GM18520 (cell line): ENCODE data around the gene NCKAP5.

Source experiments
- ATAC-seq: cut with Tn5 transposase; IDR thresholded peaks from one replicate; pipeline ENCODE4 v1.9.1; 2021; ENCODE audit not compliant: unreplicated experiment

The NCKAP5 gene

GRCh38 chr2:132969371-132969985, 598.8 kb downstream of the NCKAP5 start:
- no peak for ATAC-seq

GRCh38 chr2:132965460-132965859, 602.8 kb downstream of the NCKAP5 start:
- ATAC-seq, result no peak

- ATAC-seq, result no peak
Observed at GRCh38 chr2:132963161-132963560, 605.1 kb downstream of the NCKAP5 start.

- ATAC-seq, result no peak
Observed at GRCh38 chr2:132958887-132959286, 609.4 kb downstream of the NCKAP5 start.

- no peak for ATAC-seq
Observed at GRCh38 chr2:132955871-132956615, 612.2 kb downstream of the NCKAP5 start.

- ATAC-seq, result peak; percentile 64
Observed at GRCh38 chr2:132953771-132954170, 614.5 kb downstream of the NCKAP5 start.

GRCh38 chr2:132951008-132951714, 617.1 kb downstream of the NCKAP5 start:
- no peak for ATAC-seq

- peak; percentile 53 for ATAC-seq
Observed at GRCh38 chr2:132949108-132949507, 619.2 kb downstream of the NCKAP5 start.

GRCh38 chr2:132948211-132948610, 620.1 kb downstream of the NCKAP5 start:
- ATAC-seq, result no peak

- no peak for ATAC-seq
Observed at GRCh38 chr2:132943829-132944228, 624.4 kb downstream of the NCKAP5 start.

- no peak for ATAC-seq
Observed at GRCh38 chr2:132941296-132942020, 626.8 kb downstream of the NCKAP5 start.

GRCh38 chr2:132937629-132938028, 630.6 kb downstream of the NCKAP5 start:
- ATAC-seq, result no peak

GRCh38 chr2:132936791-132937190, 631.5 kb downstream of the NCKAP5 start:
- peak; percentile 88 for ATAC-seq

- ATAC-seq, result no peak
Observed at GRCh38 chr2:132936261-132936660, 632.0 kb downstream of the NCKAP5 start.

GRCh38 chr2:132929786-132930185, 638.5 kb downstream of the NCKAP5 start:
- ATAC-seq, result no peak

- ATAC-seq, result no peak
Observed at GRCh38 chr2:132923787-132924186, 644.5 kb downstream of the NCKAP5 start.

- ATAC-seq, result peak; percentile 75
Observed at GRCh38 chr2:132915812-132916549, 652.3 kb downstream of the NCKAP5 start.

GRCh38 chr2:132911726-132912724, 656.2 kb downstream of the NCKAP5 start:
- no peak for ATAC-seq

GRCh38 chr2:132910432-132910831, 657.8 kb downstream of the NCKAP5 start:
- no peak for ATAC-seq
